Neuronal stem cell (in vitro differentiated cells): ENCODE results near the gene DET1.

Experiments
- DNase-seq: peaks from one replicate; pipeline ENCODE4 v3.0.0-alpha.2; 2013; ENCODE audit warnings: low spot score
- H2AFZ ChIP-seq: one replicate; pipeline ENCODE4 v1.6.1; 2013; ENCODE audit warnings: mild to moderate bottlenecking, low read length, inconsistent platforms
- H2AK5ac ChIP-seq: 2 replicates; pipeline ENCODE4 v1.6.1; 2013; ENCODE audit warnings: low read depth, mild to moderate bottlenecking, inconsistent platforms, low read length, moderate library complexity, mixed read lengths
- H2BK120ac ChIP-seq: 2 replicates; pipeline ENCODE4 v1.6.1; 2013; ENCODE audit warnings: low read depth, mild to moderate bottlenecking, inconsistent platforms, low read length, moderate library complexity, mixed read lengths
- H2BK12ac ChIP-seq: one replicate; pipeline ENCODE4 v1.6.1; 2013; ENCODE audit warnings: low read length, inconsistent platforms
- H2BK15ac ChIP-seq: 2 replicates; pipeline ENCODE4 v1.6.1; 2013; ENCODE audit warnings: mild to moderate bottlenecking, low read length, inconsistent platforms, mixed read lengths
- H2BK5ac ChIP-seq: one replicate; pipeline ENCODE4 v1.6.1; 2013; ENCODE audit warnings: inconsistent platforms, mild to moderate bottlenecking, low read length, moderate library complexity
- H3K14ac ChIP-seq: one replicate; pipeline ENCODE4 v1.6.1; 2013; ENCODE audit warnings: low read length, inconsistent platforms
- H3K18ac ChIP-seq: 2 replicates; pipeline ENCODE4 v1.6.1; 2013; ENCODE audit warnings: low read length, inconsistent platforms
- H3K23ac ChIP-seq: 2 replicates; pipeline ENCODE4 v1.6.1; 2013; ENCODE audit warnings: low read depth, mild to moderate bottlenecking, mixed read lengths, low read length, inconsistent platforms; ENCODE audit not compliant: poor library complexity
- H3K27ac ChIP-seq: replicated peaks from 3 replicates; pipeline ENCODE4 v1.5.1; 2013; ENCODE audit warnings: low read length, inconsistent platforms
- H3K27me3 ChIP-seq, 3 experiments: 2 replicates each; pipeline ENCODE4 v1.6.1; 2013; ENCODE audit warnings: low read length in 3 of 3, mild to moderate bottlenecking in 2 of 3, inconsistent platforms in 1 of 3, low read depth in 1 of 3, mixed read lengths in 1 of 3, moderate library complexity in 1 of 3; ENCODE audit not compliant: control insufficient read depth in 3 of 3, insufficient read depth in 3 of 3
- H3K36me3 ChIP-seq, 2 donors: replicated peaks in 1 of 2; 2 replicates each; pipeline ENCODE4 v1.6.1; 2013; ENCODE audit warnings: low read length in 2 of 2; ENCODE audit not compliant: control insufficient read depth in 2 of 2, insufficient read depth in 2 of 2
- H3K4ac ChIP-seq: 2 replicates; pipeline ENCODE4 v1.6.1; 2013; ENCODE audit warnings: inconsistent platforms, mild to moderate bottlenecking, low read length, moderate library complexity
- H3K4me1 ChIP-seq, 2 donors: 1 replicate in 1 of 2; 2 replicates in 1 of 2; pipeline ENCODE4 v1.6.1; 2013; ENCODE audit warnings: low read length in 2 of 2, low read depth in 1 of 2; ENCODE audit not compliant: control insufficient read depth in 2 of 2, insufficient read depth in 1 of 2
- H3K4me2 ChIP-seq: one replicate; pipeline ENCODE4 v1.6.1; 2013; ENCODE audit warnings: mild to moderate bottlenecking, low read length, inconsistent platforms; ENCODE audit not compliant: insufficient read depth, poor library complexity, severe bottlenecking
- H3K4me3 ChIP-seq, 2 donors: 2 replicates each; pipeline ENCODE4 v1.5.1; 2013; ENCODE audit warnings: low read length in 2 of 2, mild to moderate bottlenecking in 2 of 2, inconsistent platforms in 1 of 2, moderate library complexity in 1 of 2
- H3K79me1 ChIP-seq: one replicate; pipeline ENCODE4 v1.6.1; 2013; ENCODE audit warnings: low read depth, mild to moderate bottlenecking, inconsistent platforms, low read length, moderate library complexity
- H3K9ac ChIP-seq: one replicate; pipeline ENCODE4 v1.6.1; 2013; ENCODE audit warnings: mild to moderate bottlenecking, low read depth, low read length, inconsistent platforms; ENCODE audit not compliant: poor library complexity
- H3K9me3 ChIP-seq, 2 donors: replicated peaks in 1 of 2; 2 replicates each; pipeline versions ENCODE3 to v1.6.1; 2013; ENCODE audit warnings: low read length in 2 of 2, mild to moderate bottlenecking in 2 of 2, inconsistent platforms in 1 of 2, low read depth in 1 of 2, mixed read lengths in 1 of 2, moderate library complexity in 1 of 2; ENCODE audit not compliant: control insufficient read depth in 2 of 2, insufficient read depth in 1 of 2
- H4K8ac ChIP-seq: one replicate; pipeline ENCODE4 v1.6.1; 2013; ENCODE audit warnings: low read depth, mild to moderate bottlenecking, inconsistent platforms, low read length, moderate library complexity
- H4K91ac ChIP-seq: one replicate; pipeline ENCODE4 v1.6.1; 2013; ENCODE audit warnings: low read length, low read depth, mild to moderate bottlenecking, inconsistent platforms; ENCODE audit not compliant: poor library complexity
- WGBS, 2 donors: extraction: QIAGEN DNeasy Blood & Tissue Kit; methylation state at CpG; one replicate each; pipeline ENCODE4 v1.1.7; 2013; ENCODE audit warnings: missing lambda C conversion rate in 2 of 2, mixed read lengths in 1 of 2; ENCODE audit not compliant: insufficient read length in 2 of 2, insufficient replicate concordance in 1 of 2; ENCODE audit errors: extremely low coverage in 2 of 2; 5-methylcytosine and 5-hydroxymethylcytosine counted together

DET1 gene

DNA sequence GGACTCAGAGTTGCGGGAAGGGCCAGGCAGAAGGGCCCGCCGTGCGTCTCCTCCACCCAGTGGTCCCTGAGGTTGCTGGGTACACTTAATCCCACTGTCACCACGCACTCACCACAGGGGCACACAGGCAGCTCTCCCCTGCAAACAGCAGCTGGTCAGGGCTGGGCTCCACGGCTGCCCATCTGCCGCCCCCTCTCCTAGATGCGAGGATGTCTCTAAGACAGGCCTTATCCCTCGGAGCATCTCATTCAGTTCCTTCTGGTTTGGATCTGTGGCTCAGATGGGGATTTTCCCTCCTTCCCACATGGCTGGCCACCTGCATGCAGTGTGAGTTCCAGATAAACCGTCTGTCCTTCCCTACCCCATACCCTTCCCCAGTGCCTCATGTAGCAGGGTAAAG is 52.6 kb downstream of the DET1 start:
- Histone ChIP-seq H2AFZ (no peak overlapping the region), H3K9me3 (no peaks in the 10 kb centered on the region), H3K14ac (no peak overlapping the region), H3K27me3 (no peaks in the 10 kb centered on the region), H2BK15ac (no peak overlapping the region), H3K9ac (no peak overlapping the region), H2BK5ac (no peak overlapping the region), H3K79me1 (no peaks in the 10 kb centered on the region), H3K27ac (no peak overlapping the region), H3K4ac (no peak overlapping the region), H3K4me2 (no peak overlapping the region), H4K8ac (no peak overlapping the region), H3K18ac (no peak overlapping the region), H3K36me3 (no peaks in the 10 kb centered on the region), H4K91ac (no peak overlapping the region), H2BK12ac (no peak overlapping the region), H2AK5ac (no peak overlapping the region), H3K4me1 (peaks cover 0 to 1% of the 10 kb centered on the region in 2 donors), H3K23ac (no peak overlapping the region), H2BK120ac (no peak overlapping the region), H3K4me3 (no peak overlapping the region)
- no CpG with 5 or more reads among the region's 10 CpGs for WGBS, 2 donors
- DNase-seq = no peak

- Histone ChIP-seq H3K27ac (no peak overlapping the region), H2BK5ac (no peak overlapping the region), H3K18ac (peak overlapping the region; percentile 11), H3K36me3 (no peaks in the 10 kb centered on the region), H3K4me3 (no peak overlapping the region), H4K91ac (no peak overlapping the region), H4K8ac (no peak overlapping the region), H3K14ac (no peak overlapping the region), H2BK12ac (peak overlapping the region; percentile 52), H3K9me3 (no peaks in the 10 kb centered on the region), H3K4ac (no peak overlapping the region), H2AK5ac (no peak overlapping the region), H3K23ac (no peak overlapping the region), H2BK120ac (no peak overlapping the region), H3K4me2 (no peak overlapping the region), H3K27me3 (no peaks in the 10 kb centered on the region), H2BK15ac (no peak overlapping the region), H3K9ac (no peak overlapping the region), H3K79me1 (no peaks in the 10 kb centered on the region), H2AFZ (no peak overlapping the region), H3K4me1 (peaks cover 6 to 11% of the 10 kb centered on the region in 2 donors)
- DNase-seq = no peak
- no CpG with 5 or more reads among the region's 10 CpGs for WGBS, 2 donors
Observed at GRCh38 chr15:88491158-88491557, 55.3 kb downstream of the DET1 start.

GRCh38 chr15:88490036-88490435 is 56.4 kb downstream of the DET1 start:
- H2BK120ac ChIP-seq = peak overlapping the region; percentile 11
- no peak overlapping the region for H3K9ac ChIP-seq
- H3K18ac ChIP-seq = no peak overlapping the region
- H2AFZ ChIP-seq = no peak overlapping the region
- H2AK5ac ChIP-seq = no peak overlapping the region
- H3K4me1 ChIP-seq = peaks cover 9 to 18% of the 10 kb centered on the region in 2 donors
- H3K14ac ChIP-seq = no peak overlapping the region
- H3K23ac ChIP-seq = no peak overlapping the region
- H3K79me1 ChIP-seq = no peaks in the 10 kb centered on the region
- H3K4me2 ChIP-seq = no peak overlapping the region
- H4K91ac ChIP-seq = no peak overlapping the region
- H3K4ac ChIP-seq = no peak overlapping the region
- H2BK12ac ChIP-seq = peak overlapping the region; percentile 25
- WGBS, 2 donors = no CpG with 5 or more reads among the region's 3 CpGs
- H2BK15ac ChIP-seq = no peak overlapping the region
- no peak overlapping the region for H3K27ac ChIP-seq
- no peaks in the 10 kb centered on the region for H3K36me3 ChIP-seq
- peak overlapping the region; percentile 70 for H2BK5ac ChIP-seq
- no peak for DNase-seq
- no peak overlapping the region for H4K8ac ChIP-seq
- H3K4me3 ChIP-seq = no peak overlapping the region
- H3K9me3 ChIP-seq = no peaks in the 10 kb centered on the region
- H3K27me3 ChIP-seq = no peaks in the 10 kb centered on the region

GRCh38 chr15:88489321-88489720 is 57.2 kb downstream of the DET1 start:
- H3K14ac ChIP-seq = no peak overlapping the region
- H2BK5ac ChIP-seq = peak overlapping the region; percentile 70
- peak overlapping the region; percentile 65 for H3K18ac ChIP-seq
- no peak overlapping the region for H2AFZ ChIP-seq
- no peak overlapping the region for H3K4me2 ChIP-seq
- peak overlapping the region; percentile 11 for H2BK120ac ChIP-seq
- H2BK12ac ChIP-seq = no peak overlapping the region
- no peak overlapping the region for H3K4ac ChIP-seq
- H3K9me3 ChIP-seq = no peaks in the 10 kb centered on the region
- WGBS, 2 donors = no CpG with 5 or more reads among the region's 4 CpGs
- H3K27me3 ChIP-seq = no peaks in the 10 kb centered on the region
- H4K91ac ChIP-seq = no peak overlapping the region
- H3K23ac ChIP-seq = peak overlapping the region; percentile 8
- no peak overlapping the region for H3K4me3 ChIP-seq
- H4K8ac ChIP-seq = no peak overlapping the region
- H3K36me3 ChIP-seq = no peaks in the 10 kb centered on the region
- no peaks in the 10 kb centered on the region for H3K79me1 ChIP-seq
- no peak overlapping the region for H2BK15ac ChIP-seq
- no peak for DNase-seq
- H3K27ac ChIP-seq = no peak overlapping the region
- peak overlapping the region; percentile 36 for H2AK5ac ChIP-seq
- peaks cover 16 to 21% of the 10 kb centered on the region in 2 donors for H3K4me1 ChIP-seq
- H3K9ac ChIP-seq = no peak overlapping the region
